Hepatocyte (in vitro differentiated cells): ENCODE results near the gene LARP6. TPM values are rescaled to one million over a fixed set of nuclear protein-coding genes. Genes with fewer than 3 reads are reported as not detected.

Experiments used
- DNase-seq: peaks from one replicate; pipeline ENCODE4 v3.0.0-alpha.2; 2016; ENCODE audit warnings: low spot score
- H2AFZ ChIP-seq: fragments of 200-600 bp; sonication (generic); 2 replicates; pipeline ENCODE4 v1.6.0; 2016; ENCODE audit warnings: antibody characterized with exemption, mild to moderate bottlenecking
- H3K27ac ChIP-seq: fragments of 200-600 bp; sonication (generic); 2 replicates; pipeline ENCODE4 v1.5.1; 2016; ENCODE audit warnings: mild to moderate bottlenecking
- H3K27me3 ChIP-seq: fragments of 200-600 bp; sonication (generic); 2 replicates; pipeline ENCODE4 v1.6.1; 2016
- H3K36me3 ChIP-seq: fragments of 200-600 bp; sonication (generic); replicated peaks from 2 replicates; pipeline ENCODE4 v1.5.1; 2016; ENCODE audit warnings: low read depth; ENCODE audit not compliant: insufficient read depth
- H3K4me1 ChIP-seq: fragments of 200-600 bp; sonication (generic); 2 replicates; pipeline ENCODE4 v1.5.1; 2016; ENCODE audit warnings: mild to moderate bottlenecking, moderate library complexity; ENCODE audit not compliant: insufficient read depth
- H3K4me2 ChIP-seq: fragments of 200-600 bp; sonication (generic); 2 replicates; pipeline ENCODE4 v1.6.0; 2016
- H3K4me3 ChIP-seq: fragments of 200-600 bp; sonication (generic); 2 replicates; pipeline ENCODE4 v1.5.1; 2016; ENCODE audit warnings: mild to moderate bottlenecking
- H3K79me2 ChIP-seq: fragments of 200-600 bp; sonication (generic); 2 replicates; pipeline ENCODE4 v1.6.0; 2017; ENCODE audit warnings: mild to moderate bottlenecking
- H3K9me2 ChIP-seq: fragments of 200-600 bp; sonication (generic); replicated peaks from 2 replicates; pipeline ENCODE4 v1.6.0; 2017; ENCODE audit warnings: mild to moderate bottlenecking; ENCODE audit not compliant: insufficient read depth
- H3K9me3 ChIP-seq: fragments of 200-600 bp; sonication (generic); 2 replicates; pipeline ENCODE4 v1.5.1; 2016; ENCODE audit warnings: low read depth, mild to moderate bottlenecking
- H4K20me1 ChIP-seq: fragments of 200-600 bp; sonication (generic); 2 replicates; pipeline ENCODE4 v1.6.0; 2016; ENCODE audit warnings: mild to moderate bottlenecking; ENCODE audit not compliant: insufficient read depth, poor library complexity, severe bottlenecking
- EZH2 ChIP-seq: fragments of 200-600 bp; sonication (generic); IDR thresholded peaks from 2 replicates; pipeline ENCODE4 v1.6.1; 2016; ENCODE audit warnings: antibody characterized with exemption, mild to moderate bottlenecking, borderline replicate concordance
- EZH2phosphoT487 ChIP-seq: fragments of 200-600 bp; sonication (generic); IDR thresholded peaks from one replicate; pipeline ENCODE4 v1.6.1; 2018; ENCODE audit warnings: antibody characterized with exemption, mild to moderate bottlenecking, low read depth, moderate library complexity; ENCODE audit not compliant: unreplicated experiment, severe bottlenecking
- WGBS: methylation state at CpG from one replicate; pipeline ENCODE4 v1.1.6; 2016; ENCODE audit warnings: low lambda C conversion rate; ENCODE audit errors: missing lambda C conversion rate; 5-methylcytosine and 5-hydroxymethylcytosine counted together
- polyA plus RNA-seq: library from polyadenylated mRNA; unstranded; fragments of >200 nt; fragmentation: Nextera tagmentation; extraction: Ambion mirVana; gene quantifications from 2 replicates; pipeline ENCODE4 v1.2.1, GENCODE V29; 2016
- total RNA-seq: library from RNA; depleted of rRNA; stranded (reverse); fragments of >200 nt; gene quantifications from 2 replicates; pipeline ENCODE4 v1.2.3, GENCODE V29; 2014
- TF ChIP-seq, protein P1 (sequence below): fragments of 200-600 bp; sonication (generic); IDR thresholded peaks from 2 replicates; pipeline ENCODE4 v1.5.1; 2016; ENCODE audit warnings: antibody characterized with exemption, mild to moderate bottlenecking; ENCODE audit not compliant: poor library complexity

Gene LARP6
- total and polyA plus RNA-seq, 2 experiments from 2014 or later = 45.9 to 50.0 TPM

- Histone ChIP-seq H3K79me2 (no peaks in the 10 kb centered on the region), H3K27me3 (no peaks in the 10 kb centered on the region), H2AFZ (no peak overlapping the region), H3K9me3 (no peaks in the 10 kb centered on the region), H3K27ac (no peak overlapping the region), H3K4me2 (no peak overlapping the region), H3K9me2 (no peaks in the 10 kb centered on the region), H3K4me1 (peaks cover 7% of the 10 kb centered on the region), H3K36me3 (no peaks in the 10 kb centered on the region), H3K4me3 (no peak overlapping the region), H4K20me1 (no peaks in the 10 kb centered on the region)
- WGBS = 91% methylated on average over 6 of the region's 6 CpGs
- TF ChIP-seq, protein P1, sequence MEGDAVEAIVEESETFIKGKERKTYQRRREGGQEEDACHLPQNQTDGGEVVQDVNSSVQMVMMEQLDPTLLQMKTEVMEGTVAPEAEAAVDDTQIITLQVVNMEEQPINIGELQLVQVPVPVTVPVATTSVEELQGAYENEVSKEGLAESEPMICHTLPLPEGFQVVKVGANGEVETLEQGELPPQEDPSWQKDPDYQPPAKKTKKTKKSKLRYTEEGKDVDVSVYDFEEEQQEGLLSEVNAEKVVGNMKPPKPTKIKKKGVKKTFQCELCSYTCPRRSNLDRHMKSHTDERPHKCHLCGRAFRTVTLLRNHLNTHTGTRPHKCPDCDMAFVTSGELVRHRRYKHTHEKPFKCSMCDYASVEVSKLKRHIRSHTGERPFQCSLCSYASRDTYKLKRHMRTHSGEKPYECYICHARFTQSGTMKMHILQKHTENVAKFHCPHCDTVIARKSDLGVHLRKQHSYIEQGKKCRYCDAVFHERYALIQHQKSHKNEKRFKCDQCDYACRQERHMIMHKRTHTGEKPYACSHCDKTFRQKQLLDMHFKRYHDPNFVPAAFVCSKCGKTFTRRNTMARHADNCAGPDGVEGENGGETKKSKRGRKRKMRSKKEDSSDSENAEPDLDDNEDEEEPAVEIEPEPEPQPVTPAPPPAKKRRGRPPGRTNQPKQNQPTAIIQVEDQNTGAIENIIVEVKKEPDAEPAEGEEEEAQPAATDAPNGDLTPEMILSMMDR = no peak
- no peak for TF ChIP-seq EZH2
- no peak for TF ChIP-seq EZH2phosphoT487
- DNase-seq = no peak
Measured at GRCh38 chr15:70827721-70828120, 26.2 kb downstream of the LARP6 start.

DNA sequence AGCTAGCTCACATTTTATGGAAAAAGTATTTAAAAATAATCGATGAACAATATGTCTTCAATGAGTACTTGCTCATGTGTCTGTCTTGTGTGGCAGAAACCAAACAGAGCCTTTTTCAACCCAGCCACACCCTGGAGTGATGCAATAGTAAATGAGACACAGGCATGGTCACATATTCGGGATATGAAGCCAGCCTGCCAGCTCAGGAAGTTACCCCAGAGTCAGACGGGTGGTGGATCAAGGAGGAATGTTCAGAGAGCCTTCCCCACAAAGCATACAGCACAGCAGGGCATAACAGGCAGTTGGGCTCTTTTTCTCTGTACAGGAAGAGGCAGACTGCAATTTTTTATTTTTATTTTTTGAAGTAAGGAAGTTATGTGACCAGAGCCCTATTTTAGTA is 27.3 kb downstream of the LARP6 start:
- no peak overlapping the region for H3K4me2 ChIP-seq
- peak; percentile 32 for DNase-seq

GRCh38 chr15:70825841-70826240 is 28.1 kb downstream of the LARP6 start:
- TF ChIP-seq EZH2phosphoT487 = no peak
- no peak for TF ChIP-seq EZH2
- TF ChIP-seq, protein P1 = no peak
- Histone ChIP-seq H3K4me3 (no peak overlapping the region), H3K4me2 (no peak overlapping the region), H3K27me3 (no peaks in the 10 kb centered on the region), H4K20me1 (no peaks in the 10 kb centered on the region), H3K9me3 (no peaks in the 10 kb centered on the region), H2AFZ (no peak overlapping the region), H3K79me2 (no peaks in the 10 kb centered on the region), H3K27ac (no peak overlapping the region), H3K4me1 (peaks cover 7% of the 10 kb centered on the region), H3K9me2 (no peaks in the 10 kb centered on the region), H3K36me3 (no peaks in the 10 kb centered on the region)
- no peak for DNase-seq
- 96% methylated on average over 8 of the region's 8 CpGs for WGBS

More for the DNA sequence above, 27.3 kb downstream of the LARP6 start:
- H2AFZ ChIP-seq = no peak overlapping the region
- peak overlapping the region; percentile 52 for H3K27ac ChIP-seq
- peaks cover 7% of the 10 kb centered on the region for H3K4me1 ChIP-seq
- TF ChIP-seq EZH2 = no peak
- WGBS = 57% methylated on average over 3 of the region's 3 CpGs
- no peak overlapping the region for H3K4me3 ChIP-seq
- H4K20me1 ChIP-seq = no peaks in the 10 kb centered on the region
- H3K9me3 ChIP-seq = no peaks in the 10 kb centered on the region
- no peaks in the 10 kb centered on the region for H3K9me2 ChIP-seq
- no peaks in the 10 kb centered on the region for H3K36me3 ChIP-seq
- H3K79me2 ChIP-seq = no peaks in the 10 kb centered on the region
- no peaks in the 10 kb centered on the region for H3K27me3 ChIP-seq

GRCh38 chr15:70823196-70823595 is 30.8 kb downstream of the LARP6 start:
- DNase-seq = no peak
- Histone ChIP-seq H3K4me2 (no peak overlapping the region), H3K36me3 (no peaks in the 10 kb centered on the region), H3K27me3 (no peaks in the 10 kb centered on the region), H2AFZ (no peak overlapping the region), H3K4me3 (no peak overlapping the region), H3K79me2 (no peaks in the 10 kb centered on the region), H3K9me3 (no peaks in the 10 kb centered on the region), H3K9me2 (no peaks in the 10 kb centered on the region), H3K4me1 (peaks cover 7% of the 10 kb centered on the region), H4K20me1 (no peaks in the 10 kb centered on the region), H3K27ac (no peak overlapping the region)
- TF ChIP-seq, protein P1 = no peak
- TF ChIP-seq EZH2 = no peak
- TF ChIP-seq EZH2phosphoT487 = no peak
- WGBS = 39% methylated on average over 5 of the region's 5 CpGs
